Thyroid gland (tissue), 4 donors: ENCODE data around the gene RPP30.

Experiments used
- POLR2A ChIP-seq, 2 donors: fragments of 450-650 bp; IDR thresholded peaks; one replicate each; pipeline ENCODE4 v1.6.1; 2017; ENCODE audit warnings: antibody characterized with exemption in 2 of 2, mild to moderate bottlenecking in 2 of 2, moderate library complexity in 1 of 2
- TF ChIP-seq, protein P1 (sequence below), 6 experiments: fragments of 200-600 bp in 3 of 6; fragments of 450-650 bp in 3 of 6; sonication (generic) in 3 of 6; IDR thresholded peaks; one replicate each; pipeline ENCODE4 v1.5.1; 2016 to 2019; ENCODE audit warnings: antibody characterized with exemption in 6 of 6, mild to moderate bottlenecking in 2 of 6, inconsistent platforms in 1 of 6, moderate library complexity in 1 of 6

DNA sequence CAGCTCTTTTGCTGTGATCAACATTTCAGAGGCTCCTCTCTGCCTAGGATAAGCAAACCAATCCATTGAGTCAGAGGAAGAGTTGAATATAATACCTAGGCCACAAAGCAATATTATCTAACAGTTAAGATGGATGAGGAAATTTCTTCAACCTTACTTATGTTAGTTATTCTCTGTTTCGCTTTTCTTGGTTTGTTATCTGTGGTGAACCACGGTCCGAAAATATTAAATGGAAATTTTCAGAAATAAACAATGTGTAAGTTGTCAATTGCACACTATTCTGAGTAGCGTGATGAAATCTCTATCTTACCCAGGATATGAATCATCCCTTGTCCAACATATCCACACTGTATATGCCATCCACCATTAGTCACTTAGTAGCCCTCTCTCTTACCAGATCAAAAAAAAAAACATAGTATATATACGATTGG, 12.4 kb upstream of the RPP30 start:
- TF ChIP-seq, protein P1, sequence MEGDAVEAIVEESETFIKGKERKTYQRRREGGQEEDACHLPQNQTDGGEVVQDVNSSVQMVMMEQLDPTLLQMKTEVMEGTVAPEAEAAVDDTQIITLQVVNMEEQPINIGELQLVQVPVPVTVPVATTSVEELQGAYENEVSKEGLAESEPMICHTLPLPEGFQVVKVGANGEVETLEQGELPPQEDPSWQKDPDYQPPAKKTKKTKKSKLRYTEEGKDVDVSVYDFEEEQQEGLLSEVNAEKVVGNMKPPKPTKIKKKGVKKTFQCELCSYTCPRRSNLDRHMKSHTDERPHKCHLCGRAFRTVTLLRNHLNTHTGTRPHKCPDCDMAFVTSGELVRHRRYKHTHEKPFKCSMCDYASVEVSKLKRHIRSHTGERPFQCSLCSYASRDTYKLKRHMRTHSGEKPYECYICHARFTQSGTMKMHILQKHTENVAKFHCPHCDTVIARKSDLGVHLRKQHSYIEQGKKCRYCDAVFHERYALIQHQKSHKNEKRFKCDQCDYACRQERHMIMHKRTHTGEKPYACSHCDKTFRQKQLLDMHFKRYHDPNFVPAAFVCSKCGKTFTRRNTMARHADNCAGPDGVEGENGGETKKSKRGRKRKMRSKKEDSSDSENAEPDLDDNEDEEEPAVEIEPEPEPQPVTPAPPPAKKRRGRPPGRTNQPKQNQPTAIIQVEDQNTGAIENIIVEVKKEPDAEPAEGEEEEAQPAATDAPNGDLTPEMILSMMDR (IDR thresholded peaks at IDR 0.05): no peak
- TF ChIP-seq POLR2A (IDR thresholded peaks at IDR 0.05): no peak
